GM23338 (cell line): ENCODE results near the gene MBD1. TPM values are rescaled to one million over a fixed set of nuclear protein-coding genes. Genes with fewer than 3 reads are reported as not detected.

Source experiments
- ATAC-seq: fragments of 200-7000 bp; cut with Tn5 transposase; 3 replicates; pipeline ENCODE4 v1.9.1; 2020
- DNase-seq: peaks from one replicate; pipeline ENCODE4 v3.0.0-alpha.2; 2015; ENCODE audit warnings: low spot score
- H2AFZ ChIP-seq: fragments of 200-600 bp; sonication (generic); 2 replicates; pipeline ENCODE4 v1.8.0; 2016; ENCODE audit warnings: antibody characterized with exemption, mild to moderate bottlenecking, moderate library complexity
- H3F3A ChIP-seq: fragments of 200-600 bp; sonication (generic); replicated peaks from 2 replicates; pipeline ENCODE4 v1.8.0; 2017; ENCODE audit warnings: antibody characterized with exemption, mixed run types, low read depth
- H3K27ac ChIP-seq: fragments of 200-600 bp; sonication (generic); 2 replicates; pipeline ENCODE4 v1.6.1; 2016; ENCODE audit warnings: low read depth
- H3K27me3 ChIP-seq: fragments of 200-600 bp; sonication (generic); 2 replicates; pipeline ENCODE4 v1.8.0; 2016; ENCODE audit warnings: mild to moderate bottlenecking, mixed run types, moderate library complexity; ENCODE audit not compliant: insufficient read depth
- H3K36me3 ChIP-seq: fragments of 200-600 bp; sonication (generic); 2 replicates; pipeline ENCODE4 v1.8.0; 2016; ENCODE audit warnings: mild to moderate bottlenecking; ENCODE audit not compliant: insufficient read depth
- H3K4me1 ChIP-seq: fragments of 200-600 bp; sonication (generic); 2 replicates; pipeline ENCODE4 v1.8.0; 2016; ENCODE audit warnings: mild to moderate bottlenecking, moderate library complexity; ENCODE audit not compliant: insufficient read depth
- H3K4me2 ChIP-seq: fragments of 200-600 bp; sonication (generic); 2 replicates; pipeline ENCODE4 v1.7.1; 2017; ENCODE audit warnings: mixed run types
- H3K4me3 ChIP-seq: fragments of 200-600 bp; sonication (generic); 2 replicates; pipeline ENCODE4 v1.6.1; 2016; ENCODE audit warnings: mixed run types
- H3K79me2 ChIP-seq: fragments of 200-600 bp; sonication (generic); replicated peaks from 2 replicates; pipeline ENCODE4 v1.8.0; 2017; ENCODE audit warnings: mild to moderate bottlenecking; ENCODE audit not compliant: insufficient read depth
- H3K9me2 ChIP-seq: fragments of 200-600 bp; sonication (generic); 2 replicates; pipeline ENCODE4 v1.8.0; 2017; ENCODE audit not compliant: insufficient read depth
- H4K20me1 ChIP-seq: fragments of 200-600 bp; sonication (generic); replicated peaks from 2 replicates; pipeline ENCODE4 v1.8.0; 2017; ENCODE audit warnings: mild to moderate bottlenecking; ENCODE audit not compliant: insufficient read depth
- H3K27ac Mint-ChIP-seq: 2 replicates; pipeline ENCODE4 v1.8.0; 2020; ENCODE audit warnings: inconsistent platforms, mild to moderate bottlenecking, moderate library complexity, mixed read lengths
- H3K27me3 Mint-ChIP-seq: 3 replicates; pipeline ENCODE4 v1.8.0; 2022; ENCODE audit warnings: low read depth, mild to moderate bottlenecking, moderate library complexity, mixed read lengths, inconsistent platforms; ENCODE audit not compliant: insufficient read depth, poor library complexity
- H3K36me3 Mint-ChIP-seq: 3 replicates; pipeline ENCODE4 v1.8.0; 2021; ENCODE audit warnings: low read depth, mild to moderate bottlenecking, inconsistent platforms, moderate library complexity, mixed read lengths
- H3K4me1 Mint-ChIP-seq: 3 replicates; pipeline ENCODE4 v1.8.0; 2020; ENCODE audit warnings: mild to moderate bottlenecking, inconsistent platforms, mixed read lengths
- H3K4me3 Mint-ChIP-seq: 3 replicates; pipeline ENCODE4 v1.8.0; 2021; ENCODE audit warnings: moderate library complexity, mild to moderate bottlenecking, inconsistent platforms, mixed read lengths
- H3K9me3 Mint-ChIP-seq: 3 replicates; pipeline ENCODE4 v1.8.0; 2020; ENCODE audit warnings: moderate library complexity, mild to moderate bottlenecking, inconsistent platforms, mixed read lengths
- CREB1 ChIP-seq: fragments of 250-450 bp; sonication (Bioruptor Pico); IDR thresholded peaks from 2 replicates; pipeline ENCODE4 v1.5.0; 2020; ENCODE audit warnings: low read depth, mild to moderate bottlenecking, moderate library complexity
- EZH2 ChIP-seq: fragments of 200-600 bp; sonication (generic); IDR thresholded peaks from one replicate; pipeline ENCODE4 v1.8.0; 2017; ENCODE audit warnings: antibody characterized with exemption, mild to moderate bottlenecking, low read depth; ENCODE audit not compliant: unreplicated experiment
- EZH2phosphoT487 ChIP-seq: fragments of 200-600 bp; sonication (generic); IDR thresholded peaks from one replicate; pipeline ENCODE4 v1.8.1; 2018; ENCODE audit warnings: antibody characterized with exemption; ENCODE audit not compliant: unreplicated experiment
- JUNB ChIP-seq: IDR thresholded peaks from one replicate; pipeline ENCODE4 v1.6.1; 2016; ENCODE audit warnings: antibody characterized with exemption; ENCODE audit not compliant: unreplicated experiment
- NANOG ChIP-seq: IDR thresholded peaks from 2 replicates; pipeline ENCODE4 v1.6.1; 2016; ENCODE audit warnings: antibody characterized with exemption, borderline replicate concordance
- POLR2AphosphoS5 ChIP-seq: IDR thresholded peaks from 2 replicates; pipeline ENCODE4 v1.6.1; 2016; ENCODE audit warnings: antibody characterized with exemption, low read depth
- ZNF114 ChIP-seq: fragments of 250-450 bp; sonication (Bioruptor Pico); IDR thresholded peaks from 2 replicates; pipeline ENCODE4 v1.5.0; 2020; ENCODE audit warnings: mild to moderate bottlenecking, moderate library complexity
- ZNF331 ChIP-seq: fragments of 250-450 bp; sonication (Bioruptor Pico); IDR thresholded peaks from 2 replicates; pipeline ENCODE4 v1.5.0; 2020; ENCODE audit warnings: low read depth, mild to moderate bottlenecking, moderate library complexity
- polyA plus RNA-seq: library from polyadenylated mRNA; unstranded; fragments of >200 nt; fragmentation: Nextera tagmentation; extraction: Ambion mirVana; gene quantifications from 2 replicates; pipeline ENCODE4 v1.2.1, GENCODE V29; 2016
- total RNA-seq: library from RNA; depleted of rRNA; stranded (reverse); fragments of >200 nt; shearing (Covaris generic); gene quantifications from 2 replicates; pipeline ENCODE4 v1.2.3, GENCODE V29; 2014
- TF ChIP-seq, protein P1 (sequence below): IDR thresholded peaks from one replicate; pipeline ENCODE4 v1.6.1; 2018; ENCODE audit warnings: antibody characterized with exemption; ENCODE audit not compliant: unreplicated experiment
- TF ChIP-seq, protein P2 (sequence below): fragments of 250-450 bp; sonication (Bioruptor Pico); IDR thresholded peaks from 2 replicates; pipeline ENCODE4 v1.5.0; 2020; ENCODE audit warnings: mild to moderate bottlenecking, moderate library complexity
- TF ChIP-seq, protein P3 (sequence below), 2 experiments: fragments of 200-600 bp in 1 of 2; sonication (generic) in 1 of 2; conservative IDR thresholded peaks; 2 replicates each; pipeline versions ENCODE4 v1.5.1 to v1.6.1; 2016 to 2017; ENCODE audit warnings: antibody characterized with exemption in 2 of 2, low read depth in 2 of 2, mild to moderate bottlenecking in 2 of 2, moderate library complexity in 1 of 2
- TF ChIP-seq, protein P4 (sequence below): IDR thresholded peaks from 2 replicates; pipeline ENCODE4 v1.6.1; 2016; ENCODE audit warnings: antibody characterized with exemption

MBD1 gene
- total and polyA plus RNA-seq, 2 experiments from 2014 or later = 17.0 to 43.5 TPM

DNA sequence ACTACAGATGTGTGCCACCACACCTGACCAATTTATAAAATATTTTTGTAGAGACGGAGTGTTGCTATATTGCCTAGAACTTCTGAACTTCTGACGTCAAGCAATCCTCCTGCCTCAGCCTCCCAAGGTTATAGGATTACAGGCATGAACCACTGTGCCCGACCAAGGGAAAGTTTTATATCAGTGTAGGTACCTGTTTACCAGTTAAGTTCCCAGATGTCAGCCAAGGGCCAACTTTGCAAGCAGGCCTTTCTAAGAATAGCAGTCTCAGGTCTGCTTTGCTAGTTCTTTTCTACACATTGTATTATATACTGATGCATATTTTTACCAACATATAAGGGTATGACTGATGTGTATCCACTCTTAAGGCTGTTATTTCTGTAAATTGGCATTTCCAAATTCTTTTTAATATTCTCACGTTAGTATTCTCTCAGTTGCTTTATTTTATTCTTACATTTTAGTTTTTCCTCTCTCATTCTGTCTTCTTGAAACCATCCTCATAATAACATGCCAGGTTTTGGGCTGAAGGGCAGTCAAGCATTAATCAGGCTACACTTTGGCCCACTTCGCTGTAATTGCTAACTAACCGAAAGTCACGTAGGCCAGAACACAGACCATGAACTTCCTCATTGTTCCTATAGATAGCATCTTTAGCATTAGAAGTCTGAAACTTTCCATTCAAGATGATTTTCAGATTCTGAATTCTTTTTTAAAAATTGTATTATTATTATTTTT, 31.1 kb upstream of the MBD1 start:
- peaks cover 6% of the 10 kb centered on the region for H3K27me3 Mint-ChIP-seq
- H3K4me3 Mint-ChIP-seq = no peak overlapping the region
- TF ChIP-seq, protein P1, sequence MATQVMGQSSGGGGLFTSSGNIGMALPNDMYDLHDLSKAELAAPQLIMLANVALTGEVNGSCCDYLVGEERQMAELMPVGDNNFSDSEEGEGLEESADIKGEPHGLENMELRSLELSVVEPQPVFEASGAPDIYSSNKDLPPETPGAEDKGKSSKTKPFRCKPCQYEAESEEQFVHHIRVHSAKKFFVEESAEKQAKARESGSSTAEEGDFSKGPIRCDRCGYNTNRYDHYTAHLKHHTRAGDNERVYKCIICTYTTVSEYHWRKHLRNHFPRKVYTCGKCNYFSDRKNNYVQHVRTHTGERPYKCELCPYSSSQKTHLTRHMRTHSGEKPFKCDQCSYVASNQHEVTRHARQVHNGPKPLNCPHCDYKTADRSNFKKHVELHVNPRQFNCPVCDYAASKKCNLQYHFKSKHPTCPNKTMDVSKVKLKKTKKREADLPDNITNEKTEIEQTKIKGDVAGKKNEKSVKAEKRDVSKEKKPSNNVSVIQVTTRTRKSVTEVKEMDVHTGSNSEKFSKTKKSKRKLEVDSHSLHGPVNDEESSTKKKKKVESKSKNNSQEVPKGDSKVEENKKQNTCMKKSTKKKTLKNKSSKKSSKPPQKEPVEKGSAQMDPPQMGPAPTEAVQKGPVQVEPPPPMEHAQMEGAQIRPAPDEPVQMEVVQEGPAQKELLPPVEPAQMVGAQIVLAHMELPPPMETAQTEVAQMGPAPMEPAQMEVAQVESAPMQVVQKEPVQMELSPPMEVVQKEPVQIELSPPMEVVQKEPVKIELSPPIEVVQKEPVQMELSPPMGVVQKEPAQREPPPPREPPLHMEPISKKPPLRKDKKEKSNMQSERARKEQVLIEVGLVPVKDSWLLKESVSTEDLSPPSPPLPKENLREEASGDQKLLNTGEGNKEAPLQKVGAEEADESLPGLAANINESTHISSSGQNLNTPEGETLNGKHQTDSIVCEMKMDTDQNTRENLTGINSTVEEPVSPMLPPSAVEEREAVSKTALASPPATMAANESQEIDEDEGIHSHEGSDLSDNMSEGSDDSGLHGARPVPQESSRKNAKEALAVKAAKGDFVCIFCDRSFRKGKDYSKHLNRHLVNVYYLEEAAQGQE = no peak
- TF ChIP-seq, protein P2, sequence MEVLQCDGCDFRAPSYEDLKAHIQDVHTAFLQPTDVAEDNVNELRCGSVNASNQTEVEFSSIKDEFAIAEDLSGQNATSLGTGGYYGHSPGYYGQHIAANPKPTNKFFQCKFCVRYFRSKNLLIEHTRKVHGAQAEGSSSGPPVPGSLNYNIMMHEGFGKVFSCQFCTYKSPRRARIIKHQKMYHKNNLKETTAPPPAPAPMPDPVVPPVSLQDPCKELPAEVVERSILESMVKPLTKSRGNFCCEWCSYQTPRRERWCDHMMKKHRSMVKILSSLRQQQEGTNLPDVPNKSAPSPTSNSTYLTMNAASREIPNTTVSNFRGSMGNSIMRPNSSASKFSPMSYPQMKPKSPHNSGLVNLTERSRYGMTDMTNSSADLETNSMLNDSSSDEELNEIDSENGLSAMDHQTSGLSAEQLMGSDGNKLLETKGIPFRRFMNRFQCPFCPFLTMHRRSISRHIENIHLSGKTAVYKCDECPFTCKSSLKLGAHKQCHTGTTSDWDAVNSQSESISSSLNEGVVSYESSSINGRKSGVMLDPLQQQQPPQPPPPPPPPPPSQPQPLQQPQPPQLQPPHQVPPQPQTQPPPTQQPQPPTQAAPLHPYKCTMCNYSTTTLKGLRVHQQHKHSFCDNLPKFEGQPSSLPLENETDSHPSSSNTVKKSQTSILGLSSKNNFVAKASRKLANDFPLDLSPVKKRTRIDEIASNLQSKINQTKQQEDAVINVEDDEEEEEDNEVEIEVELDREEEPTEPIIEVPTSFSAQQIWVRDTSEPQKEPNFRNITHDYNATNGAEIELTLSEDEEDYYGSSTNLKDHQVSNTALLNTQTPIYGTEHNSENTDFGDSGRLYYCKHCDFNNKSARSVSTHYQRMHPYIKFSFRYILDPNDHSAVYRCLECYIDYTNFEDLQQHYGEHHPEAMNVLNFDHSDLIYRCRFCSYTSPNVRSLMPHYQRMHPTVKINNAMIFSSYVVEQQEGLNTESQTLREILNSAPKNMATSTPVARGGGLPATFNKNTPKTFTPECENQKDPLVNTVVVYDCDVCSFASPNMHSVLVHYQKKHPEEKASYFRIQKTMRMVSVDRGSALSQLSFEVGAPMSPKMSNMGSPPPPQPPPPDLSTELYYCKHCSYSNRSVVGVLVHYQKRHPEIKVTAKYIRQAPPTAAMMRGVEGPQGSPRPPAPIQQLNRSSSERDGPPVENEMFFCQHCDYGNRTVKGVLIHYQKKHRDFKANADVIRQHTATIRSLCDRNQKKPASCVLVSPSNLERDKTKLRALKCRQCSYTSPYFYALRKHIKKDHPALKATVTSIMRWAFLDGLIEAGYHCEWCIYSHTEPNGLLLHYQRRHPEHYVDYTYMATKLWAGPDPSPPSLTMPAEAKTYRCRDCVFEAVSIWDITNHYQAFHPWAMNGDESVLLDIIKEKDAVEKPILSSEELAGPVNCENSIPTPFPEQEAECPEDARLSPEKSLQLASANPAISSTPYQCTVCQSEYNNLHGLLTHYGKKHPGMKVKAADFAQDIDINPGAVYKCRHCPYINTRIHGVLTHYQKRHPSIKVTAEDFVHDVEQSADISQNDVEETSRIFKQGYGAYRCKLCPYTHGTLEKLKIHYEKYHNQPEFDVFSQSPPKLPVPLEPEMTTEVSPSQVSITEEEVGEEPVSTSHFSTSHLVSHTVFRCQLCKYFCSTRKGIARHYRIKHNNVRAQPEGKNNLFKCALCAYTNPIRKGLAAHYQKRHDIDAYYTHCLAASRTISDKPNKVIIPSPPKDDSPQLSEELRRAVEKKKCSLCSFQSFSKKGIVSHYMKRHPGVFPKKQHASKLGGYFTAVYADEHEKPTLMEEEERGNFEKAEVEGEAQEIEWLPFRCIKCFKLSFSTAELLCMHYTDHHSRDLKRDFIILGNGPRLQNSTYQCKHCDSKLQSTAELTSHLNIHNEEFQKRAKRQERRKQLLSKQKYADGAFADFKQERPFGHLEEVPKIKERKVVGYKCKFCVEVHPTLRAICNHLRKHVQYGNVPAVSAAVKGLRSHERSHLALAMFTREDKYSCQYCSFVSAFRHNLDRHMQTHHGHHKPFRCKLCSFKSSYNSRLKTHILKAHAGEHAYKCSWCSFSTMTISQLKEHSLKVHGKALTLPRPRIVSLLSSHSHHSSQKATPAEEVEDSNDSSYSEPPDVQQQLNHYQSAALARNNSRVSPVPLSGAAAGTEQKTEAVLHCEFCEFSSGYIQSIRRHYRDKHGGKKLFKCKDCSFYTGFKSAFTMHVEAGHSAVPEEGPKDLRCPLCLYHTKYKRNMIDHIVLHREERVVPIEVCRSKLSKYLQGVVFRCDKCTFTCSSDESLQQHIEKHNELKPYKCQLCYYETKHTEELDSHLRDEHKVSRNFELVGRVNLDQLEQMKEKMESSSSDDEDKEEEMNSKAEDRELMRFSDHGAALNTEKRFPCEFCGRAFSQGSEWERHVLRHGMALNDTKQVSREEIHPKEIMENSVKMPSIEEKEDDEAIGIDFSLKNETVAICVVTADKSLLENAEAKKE = no peak
- TF ChIP-seq JUNB (no peak), ZNF331 (CRISPR knock-in tag) (no peak), EZH2 (no peak), EZH2phosphoT487 (no peak), CREB1 (CRISPR knock-in tag) (no peak), ZNF114 (CRISPR knock-in tag) (no peak), NANOG (no peak), POLR2AphosphoS5 (no peak)
- TF ChIP-seq, protein P3, sequence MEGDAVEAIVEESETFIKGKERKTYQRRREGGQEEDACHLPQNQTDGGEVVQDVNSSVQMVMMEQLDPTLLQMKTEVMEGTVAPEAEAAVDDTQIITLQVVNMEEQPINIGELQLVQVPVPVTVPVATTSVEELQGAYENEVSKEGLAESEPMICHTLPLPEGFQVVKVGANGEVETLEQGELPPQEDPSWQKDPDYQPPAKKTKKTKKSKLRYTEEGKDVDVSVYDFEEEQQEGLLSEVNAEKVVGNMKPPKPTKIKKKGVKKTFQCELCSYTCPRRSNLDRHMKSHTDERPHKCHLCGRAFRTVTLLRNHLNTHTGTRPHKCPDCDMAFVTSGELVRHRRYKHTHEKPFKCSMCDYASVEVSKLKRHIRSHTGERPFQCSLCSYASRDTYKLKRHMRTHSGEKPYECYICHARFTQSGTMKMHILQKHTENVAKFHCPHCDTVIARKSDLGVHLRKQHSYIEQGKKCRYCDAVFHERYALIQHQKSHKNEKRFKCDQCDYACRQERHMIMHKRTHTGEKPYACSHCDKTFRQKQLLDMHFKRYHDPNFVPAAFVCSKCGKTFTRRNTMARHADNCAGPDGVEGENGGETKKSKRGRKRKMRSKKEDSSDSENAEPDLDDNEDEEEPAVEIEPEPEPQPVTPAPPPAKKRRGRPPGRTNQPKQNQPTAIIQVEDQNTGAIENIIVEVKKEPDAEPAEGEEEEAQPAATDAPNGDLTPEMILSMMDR (conservative IDR thresholded peaks at IDR 0.05; ENCODE audit: low read depth in 2 of 2) = no peak
- TF ChIP-seq, protein P4, sequence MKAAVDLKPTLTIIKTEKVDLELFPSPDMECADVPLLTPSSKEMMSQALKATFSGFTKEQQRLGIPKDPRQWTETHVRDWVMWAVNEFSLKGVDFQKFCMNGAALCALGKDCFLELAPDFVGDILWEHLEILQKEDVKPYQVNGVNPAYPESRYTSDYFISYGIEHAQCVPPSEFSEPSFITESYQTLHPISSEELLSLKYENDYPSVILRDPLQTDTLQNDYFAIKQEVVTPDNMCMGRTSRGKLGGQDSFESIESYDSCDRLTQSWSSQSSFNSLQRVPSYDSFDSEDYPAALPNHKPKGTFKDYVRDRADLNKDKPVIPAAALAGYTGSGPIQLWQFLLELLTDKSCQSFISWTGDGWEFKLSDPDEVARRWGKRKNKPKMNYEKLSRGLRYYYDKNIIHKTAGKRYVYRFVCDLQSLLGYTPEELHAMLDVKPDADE = no peak
- no peak overlapping the region for H3K27ac ChIP-seq
- H3K9me3 Mint-ChIP-seq = no peaks in the 10 kb centered on the region; the same call in 2 of the 3 replicates
- no peak overlapping the region for H3K4me2 ChIP-seq
- no peaks in the 10 kb centered on the region for H3K79me2 ChIP-seq
- H3K4me1 ChIP-seq = no peaks in the 10 kb centered on the region
- H2AFZ ChIP-seq = no peak overlapping the region
- DNase-seq = no peak
- no peak for ATAC-seq
- peaks cover 15% of the 10 kb centered on the region for H3K27me3 ChIP-seq
- no peaks in the 10 kb centered on the region for H3K9me2 ChIP-seq
- H3K27ac Mint-ChIP-seq = no peak overlapping the region
- H3K4me1 Mint-ChIP-seq = no peaks in the 10 kb centered on the region
- H3F3A ChIP-seq = no peaks in the 10 kb centered on the region
- no peaks in the 10 kb centered on the region for H3K36me3 ChIP-seq
- no peaks in the 10 kb centered on the region for H3K36me3 Mint-ChIP-seq
- no peak overlapping the region for H3K4me3 ChIP-seq
- no peaks in the 10 kb centered on the region for H4K20me1 ChIP-seq
